Measurements from ENCODE around the gene UBE3A.

- TF ChIP-seq FOXK2 (IDR thresholded peaks at IDR 0.05) (no peak), SP1 (IDR thresholded peaks at IDR 0.05) (no peak), ARNT (IDR thresholded peaks at IDR 0.05) (no peak), ZNF384 (IDR thresholded peaks at IDR 0.05) (no peak), HDGF (IDR thresholded peaks at IDR 0.05; ENCODE audit: borderline replicate concordance) (no peak), PKNOX1 (IDR thresholded peaks at IDR 0.05) (no peak), NFRKB (IDR thresholded peaks at IDR 0.05) (no peak)
Measured at GRCh38 chr15:25438601-25439368, at the start of gene UBE3A.

Data from HEK293T (cell line).